Measurements from ENCODE around the gene LEPR.
"Not testable (repeated sequence)": the region's sequence is repeated elsewhere in the genome, so short reads cannot be mapped to it uniquely, and the experiment has no call there.

The LEPR gene, protein sequence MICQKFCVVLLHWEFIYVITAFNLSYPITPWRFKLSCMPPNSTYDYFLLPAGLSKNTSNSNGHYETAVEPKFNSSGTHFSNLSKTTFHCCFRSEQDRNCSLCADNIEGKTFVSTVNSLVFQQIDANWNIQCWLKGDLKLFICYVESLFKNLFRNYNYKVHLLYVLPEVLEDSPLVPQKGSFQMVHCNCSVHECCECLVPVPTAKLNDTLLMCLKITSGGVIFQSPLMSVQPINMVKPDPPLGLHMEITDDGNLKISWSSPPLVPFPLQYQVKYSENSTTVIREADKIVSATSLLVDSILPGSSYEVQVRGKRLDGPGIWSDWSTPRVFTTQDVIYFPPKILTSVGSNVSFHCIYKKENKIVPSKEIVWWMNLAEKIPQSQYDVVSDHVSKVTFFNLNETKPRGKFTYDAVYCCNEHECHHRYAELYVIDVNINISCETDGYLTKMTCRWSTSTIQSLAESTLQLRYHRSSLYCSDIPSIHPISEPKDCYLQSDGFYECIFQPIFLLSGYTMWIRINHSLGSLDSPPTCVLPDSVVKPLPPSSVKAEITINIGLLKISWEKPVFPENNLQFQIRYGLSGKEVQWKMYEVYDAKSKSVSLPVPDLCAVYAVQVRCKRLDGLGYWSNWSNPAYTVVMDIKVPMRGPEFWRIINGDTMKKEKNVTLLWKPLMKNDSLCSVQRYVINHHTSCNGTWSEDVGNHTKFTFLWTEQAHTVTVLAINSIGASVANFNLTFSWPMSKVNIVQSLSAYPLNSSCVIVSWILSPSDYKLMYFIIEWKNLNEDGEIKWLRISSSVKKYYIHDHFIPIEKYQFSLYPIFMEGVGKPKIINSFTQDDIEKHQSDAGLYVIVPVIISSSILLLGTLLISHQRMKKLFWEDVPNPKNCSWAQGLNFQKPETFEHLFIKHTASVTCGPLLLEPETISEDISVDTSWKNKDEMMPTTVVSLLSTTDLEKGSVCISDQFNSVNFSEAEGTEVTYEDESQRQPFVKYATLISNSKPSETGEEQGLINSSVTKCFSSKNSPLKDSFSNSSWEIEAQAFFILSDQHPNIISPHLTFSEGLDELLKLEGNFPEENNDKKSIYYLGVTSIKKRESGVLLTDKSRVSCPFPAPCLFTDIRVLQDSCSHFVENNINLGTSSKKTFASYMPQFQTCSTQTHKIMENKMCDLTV

DNA sequence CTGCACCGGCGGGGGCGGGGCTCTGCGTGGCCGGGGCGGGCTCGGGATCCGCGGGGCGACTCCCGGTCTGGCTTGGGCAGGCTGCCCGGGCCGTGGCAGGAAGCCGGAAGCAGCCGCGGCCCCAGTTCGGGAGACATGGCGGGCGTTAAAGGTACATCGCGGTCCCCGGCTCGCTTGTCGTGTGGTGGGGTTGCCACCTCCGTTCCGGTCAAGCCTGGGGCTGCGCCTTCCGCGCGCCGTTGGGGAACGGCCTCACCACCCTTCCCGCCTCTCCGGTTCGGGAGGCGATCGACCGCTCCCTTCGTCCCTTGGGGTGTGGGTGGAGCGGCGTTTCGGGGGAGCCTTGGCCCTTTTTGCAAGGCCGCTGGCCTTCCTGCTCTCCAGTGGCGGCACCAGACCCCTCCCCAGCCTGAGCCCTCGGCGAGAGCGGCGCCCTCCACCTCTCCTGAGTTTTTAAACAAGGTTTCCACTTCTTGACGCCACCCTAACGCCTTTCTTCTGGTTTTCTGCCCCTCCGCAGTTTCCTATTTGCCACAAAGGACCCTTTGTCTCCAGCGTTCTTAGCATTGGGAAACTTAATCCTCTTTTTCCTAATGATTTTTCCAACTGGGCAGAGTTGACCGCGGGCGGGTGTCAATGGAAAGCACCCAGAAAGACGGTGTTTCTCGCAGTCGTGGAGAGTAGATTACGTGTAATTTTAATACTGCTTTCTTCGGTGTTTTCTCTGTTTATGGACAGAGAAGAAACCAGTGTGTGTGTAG is at the start of gene LEPR, which contains the start of gene LEPROT:
LEPR (plus strand) TSS at position 79 of the 761 bp plus-strand sequence. CDS start 144,898 bp downstream, outside the sequence.
LEPROT (plus strand) TSS at position 79 of the 761 bp plus-strand sequence; CDS start at position 136, 57 bp downstream.
- no peak for DNase-seq

DNA sequence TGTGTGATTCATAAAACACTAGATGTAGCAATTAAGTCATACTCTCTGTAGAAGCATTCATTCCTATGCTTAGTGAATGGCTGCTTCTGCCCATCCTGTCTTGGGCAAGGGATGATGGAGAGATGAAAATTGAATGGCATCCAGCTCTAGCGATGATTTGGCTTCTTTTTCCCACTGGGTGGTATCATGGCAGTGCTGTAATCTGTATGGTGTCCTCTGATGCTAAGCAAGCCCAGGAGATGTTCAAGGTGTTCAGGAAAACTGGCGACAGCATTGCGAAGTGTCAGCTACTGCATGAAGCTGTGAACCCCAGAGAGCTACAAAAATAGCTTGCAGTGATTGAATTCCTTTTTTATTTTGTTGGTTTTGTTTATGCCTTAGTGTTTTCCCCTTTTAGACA is 48.9 kb upstream of the LEPR start:
- no peak for DNase-seq

DNA sequence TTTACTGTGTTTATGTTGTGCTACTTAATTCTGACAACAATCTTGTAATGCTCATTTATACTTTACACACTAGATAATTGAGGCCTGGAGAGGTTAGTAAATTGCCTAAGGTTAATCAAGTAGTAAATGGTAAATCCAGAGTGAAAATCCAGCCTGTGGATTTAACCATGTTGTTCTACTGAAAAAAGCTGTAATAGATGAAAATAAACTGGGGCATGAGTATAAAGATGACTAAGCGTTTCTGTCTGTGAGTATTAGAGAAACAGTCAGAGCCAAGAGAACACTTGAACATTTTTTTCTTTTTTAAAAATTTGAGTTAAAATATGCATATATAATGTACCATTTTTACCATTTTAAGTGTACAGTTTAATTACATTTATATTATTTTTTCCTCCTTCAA is 47.9 kb upstream of the LEPR start:
- no peak for DNase-seq

DNA sequence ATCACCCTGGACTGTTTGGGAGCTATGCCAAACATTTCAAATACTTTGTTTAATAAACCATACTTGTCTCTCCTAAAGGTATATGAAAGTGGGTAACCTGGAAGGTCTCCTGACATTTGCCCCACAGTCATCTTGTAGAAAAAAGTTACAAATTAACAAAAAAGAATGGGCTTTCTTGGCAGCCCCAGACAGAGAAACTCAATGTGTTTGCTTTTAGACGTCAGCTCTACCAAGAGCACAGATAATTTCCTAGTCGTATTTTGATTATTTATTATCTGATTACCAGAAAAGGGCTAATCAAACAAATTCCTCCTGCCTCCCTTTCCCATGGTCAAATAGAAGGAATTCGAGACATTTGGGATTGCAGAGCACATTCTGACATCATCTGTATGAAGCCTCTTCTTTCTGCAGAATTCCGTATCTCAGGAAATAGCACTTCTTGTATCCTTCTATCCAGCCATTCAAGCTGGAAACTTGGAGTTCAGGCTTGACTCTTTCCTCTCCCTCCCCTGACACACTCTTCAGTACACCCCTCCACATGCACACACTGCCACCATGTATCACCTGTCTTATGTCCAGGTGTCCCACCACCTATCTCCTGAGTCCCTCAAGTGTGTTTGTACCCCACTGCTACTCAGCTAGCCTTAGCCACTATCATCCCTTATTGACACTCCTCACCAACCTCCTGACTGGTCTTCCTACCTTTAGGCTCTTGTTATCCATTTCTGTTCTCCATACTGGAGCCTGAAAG is 42.8 kb upstream of the LEPR start:
- no peak for DNase-seq

DNA sequence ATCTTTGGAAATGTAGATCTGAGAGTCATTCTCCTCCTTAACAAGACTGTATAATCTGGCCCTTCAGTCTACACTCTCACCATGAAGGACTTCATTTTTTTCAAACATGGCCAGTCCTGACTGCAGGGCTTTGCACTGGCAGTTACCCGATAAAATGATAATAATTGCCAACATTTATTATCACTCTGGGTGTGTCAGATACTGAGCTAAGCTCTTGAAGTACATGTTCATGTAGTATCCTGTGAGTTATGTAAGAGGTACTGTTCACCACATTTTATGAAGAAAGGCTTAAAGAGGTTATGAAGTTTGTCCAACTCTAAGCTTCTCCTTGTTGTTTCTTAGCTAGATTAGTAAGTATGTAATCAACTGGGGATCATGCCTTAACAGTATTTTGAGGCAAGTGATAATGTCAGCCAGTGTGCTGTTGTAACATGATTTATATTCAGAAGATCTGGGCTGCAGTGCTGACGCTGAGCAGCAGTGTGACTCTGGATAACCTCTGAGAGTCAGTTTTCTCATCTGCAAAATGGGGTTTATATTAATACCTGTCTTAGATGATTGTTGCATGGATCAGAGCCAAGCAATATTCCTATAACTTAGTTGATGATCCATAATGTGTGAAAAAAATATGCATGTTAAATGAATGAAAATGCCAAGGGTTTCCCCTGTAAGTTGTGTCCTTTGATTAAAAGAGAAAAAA is 42.1 kb upstream of the LEPR start:
- no peak for DNase-seq

DNA sequence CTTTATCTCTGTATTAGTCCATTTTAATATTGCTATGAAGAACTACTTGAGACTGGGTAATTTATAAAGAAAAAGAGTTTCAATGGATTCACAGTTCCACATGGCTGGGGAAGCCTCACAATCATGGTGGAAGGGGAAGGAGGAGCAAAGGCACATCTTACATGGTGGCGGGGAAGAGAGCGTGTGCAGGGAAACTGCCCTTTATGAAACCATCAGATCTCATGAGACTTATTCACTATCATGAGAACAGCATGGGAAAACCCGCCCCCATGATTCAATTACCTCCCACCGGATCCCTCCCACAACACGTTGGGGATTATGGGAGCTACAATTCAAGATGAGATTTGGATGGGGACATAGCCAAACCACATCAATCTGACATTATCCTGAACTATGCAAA is 36.0 kb upstream of the LEPR start:
- not testable (repeated sequence) for DNase-seq

DNA sequence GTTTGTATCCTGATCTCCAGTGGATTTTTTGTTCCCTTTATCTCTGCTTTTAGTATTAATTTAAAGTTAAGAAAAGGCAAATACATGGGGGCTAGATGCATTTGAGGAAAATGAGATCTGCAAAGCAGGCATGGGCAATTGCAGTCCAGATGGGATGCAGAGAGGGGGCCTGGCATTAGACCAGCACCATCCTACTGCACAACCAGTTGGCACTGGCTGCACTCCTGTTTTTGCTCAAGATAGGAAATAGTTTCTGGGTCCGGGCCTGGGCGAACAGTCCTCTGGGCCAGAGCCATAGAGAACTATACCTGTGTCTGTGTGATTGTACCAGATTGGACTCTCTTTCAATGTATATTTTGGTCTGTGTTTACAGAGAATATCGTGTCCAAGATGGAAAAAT is 34.0 kb upstream of the LEPR start:
- no peak for DNase-seq

DNA sequence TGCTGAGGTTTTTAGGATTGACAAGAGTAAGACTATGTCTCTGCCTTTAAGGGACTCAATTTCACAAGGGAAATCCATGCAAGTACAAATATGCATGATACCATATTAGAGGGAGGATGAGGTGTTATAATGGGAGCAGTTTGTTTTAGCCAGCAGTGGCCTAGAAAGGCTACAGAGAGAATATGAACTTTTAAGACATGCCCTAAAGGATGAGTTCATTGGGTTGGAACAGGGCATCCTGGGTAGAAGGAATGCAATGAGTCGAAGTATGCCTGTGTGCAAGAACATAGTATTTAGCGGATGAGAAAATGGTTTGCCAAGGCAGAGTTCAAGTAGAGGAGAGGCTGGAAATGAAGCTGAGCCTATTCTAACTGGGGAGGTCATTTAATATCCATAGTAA is 32.6 kb upstream of the LEPR start:
- no peak for DNase-seq

DNA sequence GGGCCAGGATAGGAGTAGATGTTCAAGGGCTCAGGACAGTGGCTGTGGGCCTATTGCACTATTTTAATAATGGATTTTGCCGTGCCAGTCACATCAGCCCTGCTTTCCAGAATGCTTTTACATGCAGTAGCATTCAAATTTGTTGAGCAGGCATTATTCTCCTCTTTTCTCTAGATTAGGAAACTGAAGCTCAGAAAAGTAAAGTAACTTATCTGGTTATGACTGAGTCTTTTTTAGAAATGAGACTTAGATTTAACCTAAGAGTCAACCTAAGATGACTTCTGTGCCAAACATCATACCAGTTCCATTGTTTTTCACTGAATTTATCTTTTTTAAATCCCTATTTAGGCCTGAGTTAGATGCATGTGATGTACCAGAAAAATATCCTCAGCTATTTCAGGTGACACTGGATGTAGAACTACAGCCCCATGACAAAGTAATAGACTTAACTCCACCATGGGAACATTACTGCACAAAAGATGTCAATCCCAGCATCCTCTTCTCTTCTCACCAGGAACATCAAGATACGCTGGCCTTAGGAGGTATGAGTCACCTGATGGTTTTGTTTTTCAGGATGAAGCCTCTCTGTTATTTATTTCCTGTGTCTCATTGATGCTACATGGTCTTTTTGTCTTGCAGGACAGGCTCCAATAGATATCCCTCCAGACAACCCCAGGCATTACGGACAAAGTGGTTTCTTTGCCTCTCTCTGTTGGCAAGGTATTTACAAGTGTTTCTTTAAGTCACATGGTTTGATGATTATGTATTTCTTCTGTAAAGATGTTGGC is 31.4 kb upstream of the LEPR start:
- DNase-seq, result no peak

DNA sequence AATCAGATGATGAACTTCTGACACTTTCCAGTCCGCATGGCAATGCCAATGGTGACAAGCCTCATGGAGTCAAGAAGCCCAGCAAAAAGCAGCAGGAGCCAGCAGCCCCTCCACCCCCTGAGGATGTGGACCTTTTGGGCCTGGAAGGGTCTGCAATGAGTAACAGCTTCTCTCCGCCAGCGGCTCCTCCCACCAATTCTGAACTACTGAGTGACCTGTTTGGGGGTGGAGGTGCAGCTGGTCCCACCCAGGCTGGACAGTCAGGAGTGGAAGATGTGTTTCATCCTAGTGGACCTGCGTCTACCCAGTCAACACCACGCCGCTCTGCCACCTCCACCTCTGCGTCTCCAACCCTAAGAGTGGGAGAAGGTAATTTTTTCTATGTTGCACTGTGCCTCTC is 28.0 kb upstream of the LEPR start:
- DNase-seq, result no peak

DNA sequence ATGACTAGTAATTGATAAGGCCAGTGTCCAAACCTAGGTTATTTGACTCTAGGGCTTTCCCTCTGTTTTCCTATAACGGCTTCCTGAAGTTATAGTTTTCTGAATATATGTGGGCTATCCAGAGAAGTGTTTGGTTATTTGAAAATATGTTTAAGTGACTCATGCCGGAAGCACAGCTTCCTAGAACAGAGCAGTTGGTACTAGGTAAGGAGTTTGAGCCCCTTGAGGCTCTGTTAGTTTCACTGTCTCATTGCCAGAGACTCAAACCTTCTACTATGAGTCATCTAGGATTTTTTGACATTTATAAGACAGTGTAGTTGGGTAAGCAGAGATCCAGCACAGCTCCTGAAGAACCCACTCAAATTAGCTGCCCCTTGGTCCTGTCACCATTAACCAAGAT is 27.1 kb upstream of the LEPR start:
- no peak for DNase-seq

DNA sequence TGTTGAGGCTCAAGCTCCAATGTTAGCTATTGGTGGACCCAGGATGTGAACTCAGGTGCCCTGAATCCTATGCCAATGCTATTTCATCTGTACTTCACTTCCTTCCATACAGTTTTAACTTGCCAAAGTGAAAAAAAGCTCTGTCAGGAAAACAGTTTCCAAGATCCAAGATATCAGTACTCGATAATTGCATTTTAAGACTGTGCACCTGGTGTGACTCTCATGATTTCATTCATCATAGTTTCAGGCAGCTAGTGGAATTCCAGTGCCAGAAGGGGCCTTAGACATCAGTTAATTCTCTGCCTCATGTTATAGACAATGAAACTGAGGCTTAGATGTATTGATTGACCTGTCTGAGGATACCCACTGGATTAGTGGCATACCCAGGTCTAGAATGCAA is 26.5 kb upstream of the LEPR start:
- no peak for DNase-seq

DNA sequence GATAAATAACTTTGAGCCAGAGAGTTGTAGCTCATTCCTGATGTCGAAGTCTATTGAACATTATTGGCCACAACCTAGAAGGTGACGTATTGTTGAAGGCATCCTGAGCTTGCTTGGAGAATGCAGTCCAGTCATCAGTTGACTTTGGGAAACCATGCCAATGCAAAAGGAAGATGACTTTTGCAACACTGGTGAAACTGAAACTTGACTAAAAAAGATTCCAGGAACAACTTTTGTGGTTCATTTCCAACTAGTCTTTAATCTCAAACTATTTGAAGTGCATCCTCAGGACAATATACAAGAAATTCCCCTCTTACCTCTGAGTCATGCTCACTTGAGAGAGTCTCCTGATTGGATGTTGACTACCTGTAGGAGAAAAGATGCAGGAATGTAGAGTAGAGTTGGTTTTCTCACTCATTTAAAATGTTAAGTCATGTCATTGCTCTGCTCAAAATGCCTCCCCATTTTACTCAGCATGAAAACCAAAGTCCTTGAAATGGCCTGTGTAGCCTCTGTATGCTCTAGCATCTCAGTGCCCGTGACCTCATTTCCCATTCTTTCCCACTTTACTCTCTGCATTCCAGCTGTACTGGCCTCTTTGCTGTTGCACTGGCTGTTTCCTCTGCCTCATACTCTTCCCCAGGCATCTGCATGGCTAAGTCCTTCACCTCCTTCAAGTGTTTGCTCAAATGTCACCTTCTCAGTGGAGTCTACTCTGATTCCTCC is 24.4 kb upstream of the LEPR start:
- DNase-seq, result no peak

DNA sequence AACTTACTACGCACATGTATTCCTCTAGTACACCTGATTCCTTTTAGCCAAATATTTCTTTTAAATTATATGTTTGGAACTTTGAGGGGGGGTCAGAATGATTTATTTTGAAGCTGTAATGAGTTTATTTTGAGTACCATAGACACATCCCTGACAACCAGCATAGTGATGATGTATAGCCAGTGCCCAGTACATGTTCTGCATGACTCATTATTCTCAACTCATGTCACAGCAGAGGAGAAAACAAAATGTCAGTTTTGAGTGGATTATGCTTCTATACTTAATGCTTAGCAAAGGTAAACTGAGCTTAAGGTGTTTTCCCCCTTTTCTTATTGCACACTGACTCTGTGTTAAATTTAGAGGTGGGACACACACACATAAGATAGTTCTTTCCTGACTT is 22.4 kb upstream of the LEPR start:
- DNase-seq, result no peak

DNA sequence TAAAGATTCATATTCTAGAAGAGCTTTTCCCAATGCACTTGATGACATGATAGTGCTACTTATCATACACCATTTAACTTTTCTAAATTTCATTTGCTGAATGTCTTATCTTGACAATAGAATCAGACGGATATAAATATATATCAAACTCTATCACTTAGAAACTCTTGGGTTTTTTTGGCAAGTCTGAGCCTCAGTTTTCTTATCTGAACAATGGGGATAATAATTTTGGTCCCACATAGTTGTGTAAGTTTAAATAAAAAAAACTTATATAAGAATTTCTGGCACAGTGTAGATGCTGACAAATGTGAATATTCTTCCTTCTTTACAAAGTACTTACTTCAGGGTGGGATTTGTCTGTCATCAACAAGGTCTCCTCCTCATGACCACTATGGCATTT is 21.5 kb upstream of the LEPR start:
- no peak for DNase-seq

DNA sequence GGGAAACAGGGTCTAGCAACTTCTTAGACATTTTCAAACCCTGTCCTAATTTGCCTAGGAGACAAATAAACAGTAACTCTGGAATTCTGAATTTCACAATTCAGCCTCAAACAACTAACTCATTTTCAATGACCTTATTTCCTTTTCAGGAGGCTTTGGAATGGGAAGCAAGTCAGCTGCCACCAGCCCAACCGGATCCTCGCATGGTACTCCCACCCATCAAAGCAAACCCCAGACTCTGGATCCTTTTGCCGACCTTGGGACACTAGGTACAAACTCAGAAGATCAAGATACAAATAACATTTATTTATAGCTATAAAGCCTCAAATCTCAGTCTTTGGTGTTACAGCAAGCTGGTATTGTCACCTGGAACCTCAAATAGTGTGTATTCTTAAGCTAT is 18.9 kb upstream of the LEPR start:
- no peak for DNase-seq

DNA sequence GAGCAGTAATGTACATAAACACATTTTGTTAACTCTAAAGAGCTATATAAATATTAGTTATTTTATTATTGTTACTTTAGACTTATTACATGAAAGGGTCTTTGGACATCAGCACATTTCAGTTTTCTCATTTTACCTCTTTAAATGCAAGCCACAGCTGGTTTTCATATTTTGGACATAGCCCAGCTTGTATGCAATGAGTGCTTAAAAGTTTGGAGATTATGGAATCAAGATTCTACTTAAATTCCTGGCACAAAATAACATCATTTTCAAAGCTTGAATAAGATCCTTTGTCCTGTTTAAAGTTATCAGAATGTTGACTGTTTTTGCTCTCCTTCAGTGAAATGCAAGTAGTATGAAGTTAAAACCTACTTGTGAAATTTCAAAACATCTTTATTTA is 15.5 kb upstream of the LEPR start:
- no peak for DNase-seq

DNA sequence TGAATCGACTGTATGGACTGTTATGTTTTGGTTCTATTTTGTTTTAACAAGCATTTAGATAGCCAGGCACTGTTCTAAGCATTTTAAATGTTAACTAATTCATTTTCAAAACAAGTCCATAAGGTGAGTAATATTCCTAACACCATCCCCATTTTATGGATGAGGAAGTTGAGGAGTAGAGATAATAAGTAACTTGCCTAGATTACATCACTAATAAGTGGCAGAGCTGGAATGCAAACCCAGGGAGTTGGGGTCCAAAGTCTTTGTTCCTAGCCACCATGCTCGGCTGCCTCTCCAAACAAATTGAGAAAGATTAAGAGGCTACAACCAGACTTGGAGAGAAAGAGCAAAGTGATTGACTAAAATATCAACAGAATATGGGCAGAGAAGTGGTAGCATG is 12.6 kb upstream of the LEPR start:
- no peak for DNase-seq

DNA sequence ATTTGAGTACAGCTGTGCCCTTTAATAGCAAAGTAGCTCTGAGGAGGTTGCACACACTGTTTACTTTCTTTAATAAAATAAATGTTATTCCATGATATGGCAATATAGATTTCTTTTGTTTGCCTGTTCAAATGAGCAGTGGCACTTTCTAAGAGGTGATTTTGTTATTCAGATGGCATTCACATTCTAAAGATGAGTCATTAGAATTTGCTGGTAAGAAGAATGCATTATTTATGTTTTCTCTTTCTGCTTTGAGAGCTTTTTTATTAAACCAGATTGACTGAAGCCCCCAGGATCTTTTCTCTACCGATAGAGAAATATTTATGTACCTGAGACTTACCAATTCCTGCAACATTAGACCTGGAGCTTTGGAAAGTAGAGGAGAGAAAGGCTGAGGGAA is 11.2 kb upstream of the LEPR start:
- DNase-seq, result no peak

Data from GDM1 (cell line).